Esophagus muscularis mucosa (tissue), 4 donors: ENCODE measurements around the gene TMEM176B. TPM values are rescaled to one million over a fixed set of nuclear protein-coding genes. Genes with fewer than 3 reads are reported as not detected.
A peak's percentile ranks its signal among the peaks of the same experiment; 100 is the strongest.
"Not testable (repeated sequence)": the region's sequence is repeated elsewhere in the genome, so short reads cannot be mapped to it uniquely, and the experiment has no call there.

ENCODE experiments used
- DNase-seq: peaks from one replicate; pipeline ENCODE4 v3.0.0-alpha.2; 2017; ENCODE audit errors: extremely low spot score
- H3K27ac ChIP-seq, 4 donors: fragments of 200-600 bp; sonication (generic); replicated peaks in 1 of 4; 1 replicate in 3 of 4; 2 replicates in 1 of 4; pipeline ENCODE4 v1.5.1; 2016 to 2019; ENCODE audit warnings: mild to moderate bottlenecking in 1 of 4
- H3K27me3 ChIP-seq, 4 donors: fragments of 200-600 bp; sonication (generic); one replicate each; pipeline versions ENCODE4 v1.5.1 to v1.6.0; 2016 to 2019
- H3K36me3 ChIP-seq, 4 donors: fragments of 200-600 bp; sonication (generic); one replicate each; pipeline ENCODE4 v1.5.1; 2016 to 2019
- H3K4me1 ChIP-seq, 4 donors: fragments of 200-600 bp; sonication (generic); one replicate each; pipeline ENCODE4 v1.5.1; 2016 to 2019
- H3K4me3 ChIP-seq, 4 donors: fragments of 200-600 bp; sonication (generic); 1 replicate in 2 of 4; 2 replicates in 2 of 4; pipeline ENCODE4 v1.5.1; 2016 to 2019; ENCODE audit warnings: mild to moderate bottlenecking in 4 of 4, moderate library complexity in 1 of 4
- H3K9me3 ChIP-seq, 4 donors: fragments of 200-600 bp; sonication (generic); 1 replicate in 3 of 4; 2 replicates in 1 of 4; pipeline ENCODE4 v1.5.1; 2016 to 2019
- EP300 ChIP-seq: sonication (generic); formaldehyde crosslinking; IDR thresholded peaks from one replicate; pipeline ENCODE4 v1.6.1; 2017; ENCODE audit warnings: antibody characterized with exemption
- POLR2A ChIP-seq: fragments of 450-650 bp; IDR thresholded peaks from one replicate; pipeline ENCODE4 v1.6.1; 2017; ENCODE audit warnings: antibody characterized with exemption, moderate library complexity, mild to moderate bottlenecking, low read depth
- POLR2AphosphoS5 ChIP-seq, 2 donors: sonication (generic); formaldehyde crosslinking; IDR thresholded peaks; one replicate each; pipeline ENCODE4 v1.6.1; 2017; ENCODE audit warnings: antibody characterized with exemption in 2 of 2
- WGBS: methylation state at CpG from one replicate; pipeline ENCODE4 v1.1.5; 2018; 5-methylcytosine and 5-hydroxymethylcytosine counted together
- intact Hi-C: fragments of 100-400 bp; cut with DNase I; formaldehyde crosslinking; loops from one replicate; pipeline ENCODE4 v1.15.1; 2023
- total RNA-seq, 4 donors: library from RNA; depleted of rRNA; stranded (reverse); fragments of >200 nt; gene quantifications; one replicate each; pipeline versions ENCODE4 v1.1.0 to v1.2.1, GENCODE V29; 2016
- TF ChIP-seq, protein P1 (sequence below), 3 experiments: fragments of 200-600 bp in 2 of 3; fragments of 450-650 bp in 1 of 3; sonication (generic) in 2 of 3; IDR thresholded peaks; one replicate each; pipeline ENCODE4 v1.5.1; 2017 to 2019; ENCODE audit warnings: antibody characterized with exemption in 3 of 3, mild to moderate bottlenecking in 2 of 3, moderate library complexity in 1 of 3

The TMEM176B gene
- total RNA-seq, 4 donors from 2014 or later = 19.5 to 58.2 (median 54.1) TPM

DNA sequence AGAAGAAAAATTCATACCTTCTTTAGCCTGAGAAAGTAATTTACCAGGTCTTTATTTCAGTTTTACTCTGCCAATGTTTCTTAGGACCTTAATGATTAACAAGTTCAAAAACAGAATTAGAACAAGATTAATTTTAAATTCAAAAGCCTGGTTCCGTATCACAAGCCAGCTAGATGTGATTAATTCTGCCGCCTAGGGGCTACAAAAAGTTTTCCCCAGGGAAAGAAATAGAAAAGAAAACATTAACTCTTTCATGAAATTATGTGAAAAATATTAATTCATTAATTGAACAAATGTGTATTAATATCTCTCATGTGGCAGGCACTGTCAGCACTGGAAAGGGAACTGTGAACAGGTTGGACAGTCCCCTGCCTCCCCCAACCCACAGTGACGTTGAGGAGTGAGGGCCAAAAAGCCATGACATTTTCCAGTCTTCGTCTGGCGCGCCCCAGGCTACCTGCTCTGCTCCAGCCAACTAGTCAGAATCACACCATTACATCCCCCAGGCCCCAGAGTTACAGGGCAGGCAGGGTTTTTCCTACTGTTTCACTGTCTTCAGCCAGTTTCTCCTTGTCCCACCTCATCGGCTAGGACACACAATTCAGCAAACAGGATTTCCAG lies 20.5 kb upstream of the TMEM176B start:
- intact Hi-C loops = no loop called here
- H3K9me3 ChIP-seq = peaks cover 0 to 18% (median 13%) of the 10 kb centered on the region in 4 donors
- TF ChIP-seq POLR2AphosphoS5 (IDR thresholded peaks at IDR 0.05) = no peak
- no peak for TF ChIP-seq POLR2A
- no peak for TF ChIP-seq EP300
- TF ChIP-seq, protein P1, sequence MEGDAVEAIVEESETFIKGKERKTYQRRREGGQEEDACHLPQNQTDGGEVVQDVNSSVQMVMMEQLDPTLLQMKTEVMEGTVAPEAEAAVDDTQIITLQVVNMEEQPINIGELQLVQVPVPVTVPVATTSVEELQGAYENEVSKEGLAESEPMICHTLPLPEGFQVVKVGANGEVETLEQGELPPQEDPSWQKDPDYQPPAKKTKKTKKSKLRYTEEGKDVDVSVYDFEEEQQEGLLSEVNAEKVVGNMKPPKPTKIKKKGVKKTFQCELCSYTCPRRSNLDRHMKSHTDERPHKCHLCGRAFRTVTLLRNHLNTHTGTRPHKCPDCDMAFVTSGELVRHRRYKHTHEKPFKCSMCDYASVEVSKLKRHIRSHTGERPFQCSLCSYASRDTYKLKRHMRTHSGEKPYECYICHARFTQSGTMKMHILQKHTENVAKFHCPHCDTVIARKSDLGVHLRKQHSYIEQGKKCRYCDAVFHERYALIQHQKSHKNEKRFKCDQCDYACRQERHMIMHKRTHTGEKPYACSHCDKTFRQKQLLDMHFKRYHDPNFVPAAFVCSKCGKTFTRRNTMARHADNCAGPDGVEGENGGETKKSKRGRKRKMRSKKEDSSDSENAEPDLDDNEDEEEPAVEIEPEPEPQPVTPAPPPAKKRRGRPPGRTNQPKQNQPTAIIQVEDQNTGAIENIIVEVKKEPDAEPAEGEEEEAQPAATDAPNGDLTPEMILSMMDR (IDR thresholded peaks at IDR 0.05) = no peak
- 60% methylated on average over 7 of the region's 7 CpGs for WGBS
- no peaks in the 10 kb centered on the region for H3K27me3 ChIP-seq
- no peak overlapping the region for H3K27ac ChIP-seq
- peak; percentile 12 for DNase-seq
- H3K4me1 ChIP-seq = peaks cover 0 to 7% (median 0%) of the 10 kb centered on the region in 4 donors
- H3K36me3 ChIP-seq = no peaks in the 10 kb centered on the region
- H3K4me3 ChIP-seq = no peak overlapping the region

DNA sequence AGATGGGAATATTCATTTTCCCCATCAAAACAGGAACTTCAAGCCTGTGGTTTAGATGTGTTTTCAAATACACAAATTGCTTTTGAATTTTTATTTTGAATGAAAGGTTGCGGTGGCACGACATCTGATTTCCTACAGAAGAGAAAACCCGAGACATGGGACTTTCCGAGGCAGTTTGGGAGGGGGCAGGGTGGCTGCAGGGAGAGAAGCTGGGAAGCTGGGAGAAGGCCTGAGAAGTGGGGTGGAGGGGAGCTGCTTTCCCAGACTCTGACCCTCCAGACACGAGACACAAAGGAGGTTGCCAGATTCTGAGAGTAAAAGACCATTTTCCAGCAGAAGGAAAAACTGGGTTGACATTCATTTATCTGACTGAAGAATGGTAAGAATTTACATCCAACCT lies 20.0 kb upstream of the TMEM176B start:
- WGBS = 43% methylated on average over 5 of the region's 5 CpGs
- Histone ChIP-seq H3K4me3 (no peak overlapping the region), H3K4me1 (peaks cover 0 to 5% (median 0%) of the 10 kb centered on the region in 4 donors), H3K27me3 (no peaks in the 10 kb centered on the region), H3K9me3 (peaks cover 0 to 22% (median 14%) of the 10 kb centered on the region in 4 donors), H3K36me3 (no peaks in the 10 kb centered on the region), H3K27ac (no peak overlapping the region)
- TF ChIP-seq, protein P1 (IDR thresholded peaks at IDR 0.05) = no peak
- TF ChIP-seq EP300 (no peak), POLR2A (no peak), POLR2AphosphoS5 (IDR thresholded peaks at IDR 0.05) (no peak)
- intact Hi-C loops = no loop called here
- DNase-seq = peak; percentile 64

DNA sequence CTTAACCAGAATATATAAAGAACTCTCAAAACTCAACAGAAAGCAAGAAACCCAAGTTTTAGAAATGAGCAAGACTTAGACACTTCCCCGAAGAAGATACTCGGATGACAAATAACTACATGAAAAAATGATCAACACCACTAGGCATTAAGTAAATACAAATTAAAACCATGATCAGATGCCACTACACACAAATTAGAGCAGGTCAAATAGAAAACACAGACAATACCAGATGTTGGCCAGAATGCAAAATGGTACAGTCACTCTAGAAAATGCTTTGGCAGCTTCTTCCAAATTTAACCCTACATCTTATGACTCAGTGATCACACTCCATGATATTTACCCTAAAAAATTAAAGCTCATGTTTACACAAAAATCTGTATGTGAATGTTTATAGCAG lies 18.8 kb upstream of the TMEM176B start:
- peaks cover 0 to 22% (median 14%) of the 10 kb centered on the region in 4 donors for H3K9me3 ChIP-seq
- no peaks in the 10 kb centered on the region for H3K27me3 ChIP-seq
- no peaks in the 10 kb centered on the region for H3K36me3 ChIP-seq
- 94% methylated on average over 2 of the region's 2 CpGs for WGBS
- no peak overlapping the region for H3K4me3 ChIP-seq
- H3K27ac ChIP-seq = no peak overlapping the region
- DNase-seq = no peak
- TF ChIP-seq POLR2AphosphoS5 (IDR thresholded peaks at IDR 0.05) (no peak), EP300 (no peak), POLR2A (no peak)
- TF ChIP-seq, protein P1 (IDR thresholded peaks at IDR 0.05) = no peak
- peaks cover 0 to 5% (median 0%) of the 10 kb centered on the region in 4 donors for H3K4me1 ChIP-seq
- intact Hi-C loops = no loop called here

DNA sequence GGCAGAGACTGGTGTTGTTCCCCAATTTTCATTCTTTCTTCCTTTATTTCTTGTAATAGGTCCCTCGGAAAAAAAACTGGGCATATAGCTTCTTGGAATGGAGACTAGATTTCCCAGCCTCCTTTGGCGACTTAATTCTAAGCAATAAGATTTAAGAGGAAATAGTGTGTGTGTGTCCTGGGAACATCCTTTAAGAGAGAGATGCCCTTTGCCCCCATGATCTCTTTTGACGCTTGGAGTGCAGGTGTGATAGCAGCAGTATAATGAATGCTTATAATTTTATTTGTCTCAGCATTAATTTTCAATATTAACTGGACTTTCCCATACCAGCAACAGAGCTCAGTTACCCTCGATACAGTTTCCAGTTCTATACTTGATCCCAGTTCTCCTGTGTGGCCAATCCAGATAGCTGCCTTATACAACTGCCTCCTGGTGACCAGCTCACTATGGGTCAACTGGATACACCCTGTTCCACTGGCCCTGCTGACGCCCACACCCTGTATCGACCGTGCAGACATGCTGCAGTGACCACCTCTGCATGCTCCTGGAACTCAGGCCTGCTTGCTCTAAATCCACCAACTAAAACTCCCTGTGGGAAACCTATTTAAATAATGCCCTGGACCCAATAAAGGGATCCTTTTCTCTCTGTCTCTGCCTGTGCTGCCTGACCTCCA lies 14.3 kb upstream of the TMEM176B start:
- Histone ChIP-seq H3K27ac (no peak overlapping the region), H3K27me3 (no peaks in the 10 kb centered on the region), H3K36me3 (no peaks in the 10 kb centered on the region), H3K4me1 (no peaks in the 10 kb centered on the region), H3K4me3 (no peak overlapping the region), H3K9me3 (peaks cover 0 to 22% (median 14%) of the 10 kb centered on the region in 4 donors)
- intact Hi-C loops = no loop called here
- TF ChIP-seq, protein P1 (IDR thresholded peaks at IDR 0.05) = no peak
- TF ChIP-seq POLR2A = no peak
- TF ChIP-seq POLR2AphosphoS5 (IDR thresholded peaks at IDR 0.05) = no peak
- TF ChIP-seq EP300 = no peak
- no peak for DNase-seq
- WGBS = 73% methylated on average over 7 of the region's 7 CpGs

DNA sequence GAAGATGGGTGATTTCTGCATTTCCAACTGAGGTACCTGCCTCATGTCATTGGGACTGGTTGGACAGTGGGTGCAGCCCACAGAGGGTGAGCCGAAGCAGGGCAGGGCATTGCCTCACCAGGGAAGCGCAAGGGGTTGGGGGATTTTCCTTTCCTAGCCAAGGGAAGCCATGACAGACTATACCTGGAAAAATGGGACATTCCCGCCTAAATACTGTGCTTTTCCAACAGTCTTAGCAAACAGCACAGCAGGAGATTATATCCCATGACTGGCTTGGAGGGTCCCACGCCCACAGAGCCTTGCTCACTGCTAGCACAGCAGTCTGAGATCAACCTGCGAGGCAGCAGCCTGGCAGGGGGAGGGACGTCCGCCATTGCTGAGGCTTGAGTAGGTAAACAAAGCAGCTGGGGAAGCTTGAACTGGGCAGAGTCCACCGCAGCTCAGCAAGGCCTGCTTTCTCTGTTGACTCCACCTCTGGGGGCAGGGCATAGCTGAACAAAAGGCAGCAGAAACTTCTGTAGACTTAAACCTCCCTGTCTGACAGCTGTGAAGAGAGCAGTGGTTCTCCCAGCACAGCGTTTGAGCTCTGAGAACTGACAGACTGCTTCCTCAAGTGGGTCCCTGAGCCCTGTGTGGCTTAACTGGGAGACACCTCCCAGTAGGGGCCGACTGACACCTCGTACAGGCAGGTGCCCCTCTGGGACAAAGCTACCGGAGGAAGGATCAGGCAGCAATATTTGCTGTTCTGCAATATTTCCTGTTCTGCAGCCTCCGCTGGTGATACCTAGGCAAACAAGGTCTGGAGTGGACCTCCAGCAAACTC lies 7.7 kb upstream of the TMEM176B start:
- 75% methylated on average over 11 of the region's 13 CpGs for WGBS
- intact Hi-C loops = not testable (repeated sequence)
- H3K9me3 ChIP-seq = peaks cover 0 to 23% (median 14%) of the 10 kb centered on the region in 4 donors

More for the DNA sequence above, 7.7 kb upstream of the TMEM176B start:
- H3K4me3 ChIP-seq, H3K4me1 ChIP-seq, H3K27ac ChIP-seq: not testable (repeated sequence)
- H3K27me3 ChIP-seq = peaks cover 0 to 24% (median 0%) of the 10 kb centered on the region in 4 donors
- peak; percentile 50 for DNase-seq
- H3K36me3 ChIP-seq = peaks cover 0 to 12% (median 5%) of the 10 kb centered on the region in 4 donors
